22Rv1 (cell line): ENCODE data around the gene TBCA.

Source experiments
- CTCF ChIP-seq: fragments of 450-650 bp; IDR thresholded peaks from 2 replicates; pipeline ENCODE4 v1.5.1; 2017; ENCODE audit warnings: mild to moderate bottlenecking
- ZFX ChIP-seq: fragments of 450-650 bp; IDR thresholded peaks from 2 replicates; pipeline ENCODE4 v1.6.1; 2017; ENCODE audit warnings: antibody characterized with exemption, borderline replicate concordance

- no peak for TF ChIP-seq CTCF
- no peak for TF ChIP-seq ZFX
Observed at GRCh38 chr5:77741608-77742007, 34.5 kb downstream of the TBCA start.
